HCT116 (cell line): ENCODE measurements around the gene SDCCAG8.
A peak's percentile ranks its signal among the peaks of the same experiment; 100 is the strongest.

Experiments used
- EGR1 ChIP-seq: IDR thresholded peaks from 2 replicates; pipeline ENCODE4 v1.6.1; 2012; ENCODE audit warnings: low read depth
- SP1 ChIP-seq: IDR thresholded peaks from 2 replicates; pipeline ENCODE4 v1.6.1; 2012; ENCODE audit warnings: low read depth
- TF ChIP-seq, protein P1 (sequence below), 3 experiments: fragments of 200-600 bp in 1 of 3; sonication (generic) in 1 of 3; IDR thresholded peaks in 2 of 3; conservative IDR thresholded peaks in 1 of 3; 2 replicates each; pipeline ENCODE4 v1.5.1; 2012 to 2017; ENCODE audit warnings: low read depth in 2 of 3, low read length in 2 of 3, antibody characterized with exemption in 1 of 3, borderline replicate concordance in 1 of 3, control low read depth in 1 of 3, mild to moderate bottlenecking in 1 of 3, mixed read lengths in 1 of 3, mixed run types in 1 of 3, moderate library complexity in 1 of 3; ENCODE audit not compliant: insufficient read depth in 1 of 3

- TF ChIP-seq EGR1, result no peak
- no peak for TF ChIP-seq SP1
- TF ChIP-seq, protein P1, sequence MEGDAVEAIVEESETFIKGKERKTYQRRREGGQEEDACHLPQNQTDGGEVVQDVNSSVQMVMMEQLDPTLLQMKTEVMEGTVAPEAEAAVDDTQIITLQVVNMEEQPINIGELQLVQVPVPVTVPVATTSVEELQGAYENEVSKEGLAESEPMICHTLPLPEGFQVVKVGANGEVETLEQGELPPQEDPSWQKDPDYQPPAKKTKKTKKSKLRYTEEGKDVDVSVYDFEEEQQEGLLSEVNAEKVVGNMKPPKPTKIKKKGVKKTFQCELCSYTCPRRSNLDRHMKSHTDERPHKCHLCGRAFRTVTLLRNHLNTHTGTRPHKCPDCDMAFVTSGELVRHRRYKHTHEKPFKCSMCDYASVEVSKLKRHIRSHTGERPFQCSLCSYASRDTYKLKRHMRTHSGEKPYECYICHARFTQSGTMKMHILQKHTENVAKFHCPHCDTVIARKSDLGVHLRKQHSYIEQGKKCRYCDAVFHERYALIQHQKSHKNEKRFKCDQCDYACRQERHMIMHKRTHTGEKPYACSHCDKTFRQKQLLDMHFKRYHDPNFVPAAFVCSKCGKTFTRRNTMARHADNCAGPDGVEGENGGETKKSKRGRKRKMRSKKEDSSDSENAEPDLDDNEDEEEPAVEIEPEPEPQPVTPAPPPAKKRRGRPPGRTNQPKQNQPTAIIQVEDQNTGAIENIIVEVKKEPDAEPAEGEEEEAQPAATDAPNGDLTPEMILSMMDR (IDR thresholded peaks at IDR 0.05 in 2 of 3, conservative IDR thresholded peaks at IDR 0.05 in 1 of 3; ENCODE audit: borderline replicate concordance in 1 of 3, insufficient read depth in 1 of 3, low read depth in 2 of 3, low read length in 2 of 3), result peak in 1 of 3 experiments; percentile 30; a peak in 1 of 6 replicates
Measured at GRCh38 chr1:243435836-243436235, 180.0 kb downstream of the SDCCAG8 start.
